ENCODE data around the gene KRT23. TPM values are rescaled to one million over a fixed set of nuclear protein-coding genes. Genes with fewer than 3 reads are reported as not detected.
"Not testable (repeated sequence)": the region's sequence is repeated elsewhere in the genome, so short reads cannot be mapped to it uniquely, and the experiment has no call there.

The KRT23 gene
- total RNA-seq, 2 donors from 2014 or later = 0.24 to 0.37 TPM

DNA sequence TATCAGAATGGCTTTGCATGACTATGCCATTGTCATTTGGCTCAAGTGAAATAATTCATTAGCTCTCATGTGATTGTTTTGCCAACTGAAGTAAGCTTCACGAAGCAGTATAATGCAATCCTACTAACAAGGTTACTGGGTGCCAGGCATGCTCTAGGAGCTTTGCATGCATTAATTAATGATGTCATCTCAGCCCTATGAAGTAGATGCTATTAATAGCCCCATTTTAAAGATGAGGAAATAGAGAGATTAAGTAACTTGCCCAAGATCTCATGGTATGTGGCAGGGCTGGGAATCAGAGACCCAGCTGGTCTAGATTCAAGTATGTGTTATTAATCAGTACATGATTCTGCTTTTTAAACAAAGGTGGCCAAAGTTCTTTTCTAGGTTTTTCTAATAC, 15.2 kb upstream of the KRT23 start:
- intact Hi-C loops (cut with DNase I) = no loop called here
- no peak for DNase-seq (ENCODE audit: low spot score)

GRCh38 chr17:40952154-40952553, 14.7 kb upstream of the KRT23 start:
- intact Hi-C loops (cut with DNase I) = no loop called here
- no peak for DNase-seq (ENCODE audit: low spot score)

GRCh38 chr17:40951011-40951622, 13.7 kb upstream of the KRT23 start:
- intact Hi-C loops (cut with DNase I) = no loop called here
- DNase-seq (ENCODE audit: low spot score) = no peak

- no peak for DNase-seq (ENCODE audit: low spot score)
- intact Hi-C loops (cut with DNase I) = no loop called here
Measured at GRCh38 chr17:40950176-40950575, 12.7 kb upstream of the KRT23 start.

DNA sequence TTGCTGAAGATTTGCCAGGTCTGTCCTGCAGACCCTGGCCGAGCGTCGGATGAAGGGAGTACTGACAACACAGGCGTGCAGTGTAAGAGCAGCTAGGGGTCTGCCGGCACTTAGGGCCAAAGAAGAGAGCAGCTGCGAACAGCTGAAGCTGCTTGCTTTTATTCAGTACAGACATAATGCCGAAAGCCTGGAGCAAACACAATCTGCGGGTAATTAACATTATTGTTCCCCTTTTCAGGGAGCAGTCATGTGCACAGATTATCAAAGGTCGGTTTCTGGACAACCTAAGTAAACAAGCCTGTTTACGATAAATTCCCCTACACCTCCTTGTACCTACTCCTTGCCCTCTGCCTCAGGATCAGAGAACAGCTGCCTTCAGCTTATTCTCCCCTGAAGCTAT, 12.0 kb upstream of the KRT23 start:
- DNase-seq (ENCODE audit: low spot score) = no peak
- intact Hi-C loops (cut with DNase I) = no loop called here

- no peak for DNase-seq (ENCODE audit: low spot score)
- intact Hi-C loops (cut with DNase I) = no loop called here
Measured at GRCh38 chr17:40947929-40948328, 10.5 kb upstream of the KRT23 start.

- intact Hi-C loops (cut with DNase I) = no loop called here
Measured at GRCh38 chr17:40945414-40945813, 8.0 kb upstream of the KRT23 start.

DNA sequence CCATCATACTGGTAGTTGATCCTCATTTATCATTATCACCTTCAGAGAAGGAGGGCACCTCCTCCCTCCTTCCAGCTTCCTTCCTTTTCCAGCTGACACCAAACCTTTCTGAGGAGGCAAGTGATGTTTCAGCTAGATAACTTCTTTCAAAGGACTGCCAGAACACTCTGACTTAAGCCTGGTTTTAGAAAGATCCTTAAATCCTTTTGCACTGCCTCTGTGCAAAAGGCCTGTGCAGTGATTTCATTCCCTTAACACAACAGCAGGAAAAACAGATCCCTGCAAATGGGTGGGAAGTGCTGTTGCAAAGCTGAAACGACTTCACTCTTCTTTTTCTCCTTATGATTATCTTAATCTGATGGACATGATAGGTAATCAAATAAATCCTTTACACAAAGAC, 7.1 kb upstream of the KRT23 start:
- intact Hi-C loops (cut with DNase I) = no loop called here
- no peak for DNase-seq (ENCODE audit: low spot score)

More at GRCh38 chr17:40945414-40945813, 8.0 kb upstream of the KRT23 start:
- DNase-seq (ENCODE audit: low spot score) = no peak

GRCh38 chr17:40942553-40942952, 5.1 kb upstream of the KRT23 start:
- intact Hi-C loops (cut with DNase I) = no loop called here
- no peak for DNase-seq (ENCODE audit: low spot score)

GRCh38 chr17:40940266-40940665, 2.8 kb upstream of the KRT23 start:
- intact Hi-C loops (cut with DNase I) = no loop called here
- no peak for DNase-seq (ENCODE audit: low spot score)

- DNase-seq (ENCODE audit: low spot score) = no peak
- intact Hi-C loops (cut with DNase I) = no loop called here
Measured at GRCh38 chr17:40938981-40939380, 1.5 kb upstream of the KRT23 start.

GRCh38 chr17:40936976-40937375, 470 bp downstream of the KRT23 start:
- DNase-seq (ENCODE audit: low spot score) = no peak
- intact Hi-C loops (cut with DNase I) = no loop called here

GRCh38 chr17:40936437-40936971, 942 bp downstream of the KRT23 start:
- intact Hi-C loops (cut with DNase I) = no loop called here

GRCh38 chr17:40935624-40936023, 1.8 kb downstream of the KRT23 start:
- no peak for DNase-seq (ENCODE audit: low spot score)
- intact Hi-C loops (cut with DNase I) = no loop called here

More at GRCh38 chr17:40936437-40936971, 942 bp downstream of the KRT23 start:
- no peak for DNase-seq (ENCODE audit: low spot score)

GRCh38 chr17:40932608-40933007, 4.8 kb downstream of the KRT23 start:
- DNase-seq (ENCODE audit: low spot score) = no peak
- intact Hi-C loops (cut with DNase I) = no loop called here

DNA sequence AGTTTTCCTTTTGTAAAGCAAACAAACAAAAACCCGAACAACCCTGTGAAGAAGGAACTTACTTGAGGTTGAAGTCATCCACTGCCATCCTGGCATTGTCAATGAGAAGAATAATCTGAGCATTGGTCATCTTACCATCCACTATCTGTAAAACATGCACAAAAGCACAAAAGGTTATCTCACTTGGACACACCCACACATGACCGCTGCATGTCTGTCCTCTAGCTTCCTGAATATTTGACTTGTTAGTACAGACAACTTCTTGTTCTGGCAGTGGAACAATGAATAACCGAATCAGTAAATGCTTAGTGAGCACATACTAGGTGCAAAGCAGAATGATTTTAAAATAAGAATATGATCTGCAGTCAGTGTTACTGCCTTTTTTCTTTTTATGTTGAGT, 6.1 kb downstream of the KRT23 start:
- intact Hi-C loops (cut with DNase I) = no loop called here
- no peak for DNase-seq (ENCODE audit: low spot score)

GRCh38 chr17:40926341-40926740, 11.1 kb downstream of the KRT23 start:
- DNase-seq (ENCODE audit: low spot score) = no peak
- intact Hi-C loops (cut with DNase I) = no loop called here

- DNase-seq (ENCODE audit: low spot score) = peak; percentile 83
- intact Hi-C loops (cut with DNase I) = no loop called here
Measured at GRCh38 chr17:40922239-40922638, 15.2 kb downstream of the KRT23 start.

- DNase-seq (ENCODE audit: low spot score) = no peak
- intact Hi-C loops (cut with DNase I) = no loop called here
Measured at GRCh38 chr17:40921026-40921425, 16.4 kb downstream of the KRT23 start.

- DNase-seq (ENCODE audit: low spot score); intact Hi-C loops (cut with DNase I): not testable (repeated sequence)
Measured at GRCh38 chr17:40917116-40917515, 20.3 kb downstream of the KRT23 start.

DNA sequence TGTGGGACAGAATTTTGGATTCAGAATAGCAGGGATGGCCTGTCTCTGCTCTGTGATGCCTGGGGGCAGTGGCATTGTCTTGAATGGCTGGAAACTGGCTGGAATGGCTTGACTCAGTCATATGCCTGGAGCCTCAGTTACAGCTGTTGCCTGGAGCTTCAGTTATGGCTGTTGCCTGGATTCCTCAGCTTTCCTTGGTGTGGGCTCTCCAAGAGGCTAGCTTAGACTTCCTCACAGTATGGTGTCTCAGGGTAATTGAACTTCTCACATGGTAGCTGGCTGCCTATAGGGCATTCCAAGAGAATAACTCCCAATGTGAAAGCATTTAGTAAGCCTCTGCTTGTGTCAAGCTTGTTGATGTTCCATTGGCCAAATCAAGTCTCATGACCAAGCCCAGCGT, 21.1 kb downstream of the KRT23 start:
- DNase-seq (ENCODE audit: low spot score) = no peak
- intact Hi-C loops (cut with DNase I) = no loop called here
